ENCODE measurements around the gene TMEM35B.
"Not testable (repeated sequence)": the region's sequence is repeated elsewhere in the genome, so short reads cannot be mapped to it uniquely, and the experiment has no call there.

The TMEM35B gene

DNA sequence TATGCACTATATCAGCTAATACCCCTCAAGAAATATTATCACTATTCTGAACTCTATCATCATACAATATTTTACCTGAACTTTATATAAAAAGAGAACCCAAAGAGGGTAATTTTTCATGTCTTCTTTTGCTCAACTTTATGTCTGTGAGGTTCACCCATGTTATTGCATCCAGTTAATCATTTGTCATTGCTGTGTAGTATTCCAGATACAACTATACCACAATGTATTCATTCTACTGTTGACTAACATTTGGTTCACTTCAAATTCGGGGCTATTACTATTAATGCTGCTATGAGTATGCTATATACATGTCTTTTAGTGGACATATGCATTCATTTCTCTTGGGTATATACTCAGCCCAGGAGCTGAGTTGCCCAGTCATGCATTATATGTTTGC is 34.7 kb downstream of the TMEM35B start:
- no peaks in the 10 kb centered on the region for H3K4me1 Mint-ChIP-seq
- H3K4me3 Mint-ChIP-seq = no peak overlapping the region
- no peak for ATAC-seq

GRCh38 chr1:34948739-34949138 is 36.4 kb downstream of the TMEM35B start:
- not testable (repeated sequence) for H3K4me3 Mint-ChIP-seq, H3K9me3 Mint-ChIP-seq, H3K36me3 Mint-ChIP-seq, H3K4me1 Mint-ChIP-seq, H3K27ac Mint-ChIP-seq, ATAC-seq
- peaks cover 46% of the 10 kb centered on the region for H3K27me3 Mint-ChIP-seq

More for the DNA sequence above, 34.7 kb downstream of the TMEM35B start:
- peaks cover 5% of the 10 kb centered on the region for H3K9me3 Mint-ChIP-seq
- peaks cover 11% of the 10 kb centered on the region for H3K36me3 Mint-ChIP-seq
- no peak overlapping the region for H3K27ac Mint-ChIP-seq
- peaks cover 32% of the 10 kb centered on the region for H3K27me3 Mint-ChIP-seq

DNA sequence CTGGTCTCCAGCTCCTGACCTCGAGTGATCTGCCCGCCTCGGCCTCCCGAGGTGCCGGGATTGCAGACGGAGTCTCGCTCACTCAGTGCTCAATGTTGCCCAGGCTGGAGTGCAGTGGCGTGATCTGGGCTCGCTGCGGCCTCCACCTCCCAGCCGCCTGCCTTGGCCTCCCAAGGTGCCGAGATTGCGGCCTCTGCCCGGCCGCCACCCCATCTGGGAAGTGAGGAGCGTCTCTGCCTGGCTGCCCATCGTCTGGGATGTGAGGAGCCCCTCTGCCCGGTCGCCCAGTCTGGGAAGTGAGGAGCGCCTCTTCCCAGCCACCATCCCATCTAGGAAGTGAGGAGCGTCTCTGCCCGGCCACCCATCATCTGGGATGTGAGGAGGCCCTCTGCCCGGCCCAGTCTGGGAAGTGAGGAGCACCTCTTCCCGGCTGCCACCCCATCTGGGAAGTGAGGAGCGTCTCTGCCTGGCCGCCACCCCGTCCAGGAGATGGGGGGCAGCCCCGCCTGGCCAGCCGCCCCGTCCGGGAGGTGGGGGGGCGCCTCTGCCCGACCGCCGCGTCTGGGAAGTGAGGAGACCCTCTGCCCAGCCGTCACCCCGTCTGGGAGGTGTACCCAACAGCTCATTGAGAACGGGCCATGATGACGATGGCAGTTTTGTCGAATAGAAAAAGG is 37.4 kb downstream of the TMEM35B start:
- not testable (repeated sequence) for ATAC-seq, H3K27ac Mint-ChIP-seq, H3K36me3 Mint-ChIP-seq, H3K4me3 Mint-ChIP-seq, H3K9me3 Mint-ChIP-seq, H3K4me1 Mint-ChIP-seq
- peaks cover 56% of the 10 kb centered on the region for H3K27me3 Mint-ChIP-seq

DNA sequence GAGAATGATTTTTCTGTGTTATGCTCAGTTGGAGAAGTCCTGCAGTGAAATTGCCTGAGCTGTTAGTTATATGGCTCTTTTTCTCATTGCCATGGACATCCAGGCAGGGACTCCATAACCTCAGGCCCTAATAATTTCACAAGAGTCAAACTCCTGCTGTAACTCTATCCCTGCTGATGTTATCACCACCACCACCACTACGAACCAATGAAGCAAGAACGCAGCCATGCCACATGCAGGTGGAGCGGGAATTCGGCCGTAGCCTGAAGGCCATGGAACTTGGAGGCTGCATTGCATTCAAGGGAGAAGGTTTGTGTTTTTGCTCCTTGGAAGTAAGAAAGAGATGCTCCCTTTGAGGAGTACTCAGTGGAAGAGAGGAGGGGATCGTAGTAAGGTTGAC is 38.9 kb downstream of the TMEM35B start:
- no peak for ATAC-seq
- Mint-ChIP-seq H3K27ac (no peak overlapping the region), H3K4me3 (no peak overlapping the region), H3K36me3 (peaks cover 6% of the 10 kb centered on the region), H3K4me1 (no peaks in the 10 kb centered on the region), H3K27me3 (peaks cover 50% of the 10 kb centered on the region), H3K9me3 (peaks cover 5% of the 10 kb centered on the region)

- not testable (repeated sequence) for H3K27ac Mint-ChIP-seq, H3K4me1 Mint-ChIP-seq, H3K9me3 Mint-ChIP-seq, H3K4me3 Mint-ChIP-seq, ATAC-seq, H3K36me3 Mint-ChIP-seq
- H3K27me3 Mint-ChIP-seq = peaks cover 40% of the 10 kb centered on the region
These were observed 43.3 kb downstream of the TMEM35B start for GRCh38 chr1:34941798-34942197.
